ENCODE results near the gene TICAM1.
"Not testable (repeated sequence)": the region's sequence is repeated elsewhere in the genome, so short reads cannot be mapped to it uniquely, and the experiment has no call there.

TICAM1 gene

DNA sequence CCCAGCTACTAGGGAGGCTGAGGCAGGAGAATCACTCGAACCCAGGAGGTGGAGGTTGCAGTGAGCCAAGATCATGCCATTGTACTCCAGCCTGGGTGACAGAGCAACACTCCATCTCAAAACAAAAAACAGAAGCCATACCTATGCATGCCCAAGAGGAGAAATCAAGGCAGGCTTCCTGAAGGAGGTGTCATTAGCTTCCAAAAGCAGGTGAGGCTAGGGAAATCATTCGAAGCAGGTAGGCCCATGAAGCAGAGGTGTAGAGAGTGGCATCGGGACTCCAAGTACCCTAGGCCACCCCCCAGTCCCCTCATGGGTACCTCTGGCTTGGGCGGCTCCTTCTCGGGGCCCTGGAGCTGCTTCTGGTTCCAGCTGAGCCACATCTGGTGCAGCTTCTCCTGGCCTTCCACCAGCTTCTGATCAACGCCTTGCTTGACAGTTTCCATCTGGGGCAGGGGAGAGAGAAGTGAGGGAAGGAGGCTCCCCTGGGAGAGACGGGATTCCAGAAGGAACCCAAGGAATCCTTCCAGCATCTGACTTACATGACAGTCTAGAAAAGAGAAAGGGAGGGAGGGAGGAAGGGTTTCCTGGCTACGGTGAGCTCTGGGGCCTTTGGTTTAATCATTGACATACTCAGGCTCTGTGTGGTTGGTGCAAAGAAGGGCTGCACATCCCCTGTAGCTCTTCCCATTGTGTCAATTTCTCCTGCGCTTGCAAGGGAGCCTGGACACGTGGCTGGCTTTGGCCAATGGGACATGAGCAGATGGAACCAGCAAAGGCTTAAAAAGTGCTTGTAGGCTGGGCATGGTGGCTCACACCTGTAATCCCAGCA is 13.1 kb upstream of the TICAM1 start:
- no peak for DNase-seq

- DNase-seq: no peak
Measured at GRCh38 chr19:4843647-4843965, 12.1 kb upstream of the TICAM1 start.

DNA sequence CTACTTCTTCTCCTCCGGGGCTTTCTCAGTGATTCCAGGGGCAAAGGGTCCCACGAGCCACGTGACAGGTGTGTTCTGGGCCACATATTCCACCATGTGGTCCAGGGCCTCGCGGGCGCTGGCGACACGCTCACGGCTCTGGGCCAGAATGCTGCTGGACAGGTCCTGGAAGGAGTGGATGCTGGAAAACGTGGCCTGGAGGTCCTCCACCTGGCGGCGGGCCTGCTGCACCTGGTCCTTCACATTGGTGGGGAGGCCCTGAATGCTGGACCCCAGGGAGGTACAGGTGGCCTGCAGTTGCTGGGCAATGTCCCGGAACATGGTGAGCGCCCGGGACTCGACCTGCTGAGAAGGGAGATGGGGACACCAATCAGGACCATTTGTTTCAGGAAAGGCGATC is 7.7 kb upstream of the TICAM1 start:
- no peak for DNase-seq

- DNase-seq: no peak
Measured at GRCh38 chr19:4832776-4833175, 1.3 kb upstream of the TICAM1 start.

DNA sequence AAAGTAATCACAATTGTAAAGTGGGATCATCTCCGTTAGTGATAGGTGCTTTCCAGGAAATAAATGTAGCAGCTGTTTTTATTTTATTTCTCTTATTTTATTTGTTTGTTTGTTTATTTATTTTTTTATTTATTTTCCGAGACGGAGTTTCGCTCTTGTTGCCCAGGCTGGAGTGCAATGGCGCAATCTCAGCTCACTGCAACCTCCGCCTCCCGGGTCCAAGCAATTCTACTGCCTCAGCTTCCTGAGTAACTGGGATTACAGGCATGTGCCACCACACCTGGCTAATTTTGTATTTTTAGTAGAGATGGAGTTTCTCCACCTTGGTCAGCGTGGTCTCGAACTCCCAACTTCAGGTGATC is 448 bp upstream of the TICAM1 start:
- not testable (repeated sequence) for DNase-seq

DNA sequence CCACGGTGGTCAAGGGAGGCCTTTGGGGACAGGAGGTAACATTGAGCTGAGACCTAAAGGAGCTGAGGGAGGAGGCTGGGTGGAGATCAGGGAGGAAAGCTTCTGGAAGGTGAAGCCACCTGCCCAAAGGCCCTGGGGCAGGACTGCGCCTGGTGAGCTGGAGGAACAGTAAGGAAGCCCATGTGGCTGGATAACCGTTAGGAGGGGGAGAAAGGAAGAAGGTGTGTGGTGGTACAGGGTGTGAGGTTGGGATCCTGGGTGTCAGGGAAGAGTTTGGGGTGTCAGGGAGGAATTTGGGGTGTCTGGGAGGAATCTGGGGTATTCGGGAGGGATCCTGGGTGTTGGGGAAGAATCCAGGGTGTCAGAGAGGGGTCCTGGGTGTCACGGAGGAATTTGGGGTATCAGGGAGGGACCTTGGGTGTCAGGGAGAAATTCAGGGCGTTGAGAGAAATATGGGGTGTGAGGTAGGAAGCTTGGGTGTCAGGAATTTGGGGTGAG is 695 bp downstream of the TICAM1 start:
- DNase-seq: no peak

DNA sequence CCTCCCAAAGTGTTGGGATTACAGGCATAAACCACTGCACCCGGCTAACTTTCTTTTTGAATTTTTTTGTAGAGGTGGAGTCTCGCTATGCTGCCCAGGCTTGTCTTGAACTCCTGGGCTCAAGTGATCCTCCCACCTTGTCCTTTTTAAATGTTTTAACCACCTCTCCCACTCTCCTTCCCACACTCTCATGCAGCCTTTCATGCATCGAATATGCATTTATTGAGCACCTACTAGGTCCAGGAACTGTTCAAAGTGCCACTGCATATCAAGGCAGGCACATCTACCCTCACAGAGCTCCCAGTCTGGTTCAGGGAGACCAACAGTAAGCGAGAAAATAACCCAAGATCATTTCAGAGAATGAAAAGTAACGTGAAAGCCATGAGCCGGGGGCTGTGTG is 1.2 kb downstream of the TICAM1 start:
- no peak for DNase-seq

DNA sequence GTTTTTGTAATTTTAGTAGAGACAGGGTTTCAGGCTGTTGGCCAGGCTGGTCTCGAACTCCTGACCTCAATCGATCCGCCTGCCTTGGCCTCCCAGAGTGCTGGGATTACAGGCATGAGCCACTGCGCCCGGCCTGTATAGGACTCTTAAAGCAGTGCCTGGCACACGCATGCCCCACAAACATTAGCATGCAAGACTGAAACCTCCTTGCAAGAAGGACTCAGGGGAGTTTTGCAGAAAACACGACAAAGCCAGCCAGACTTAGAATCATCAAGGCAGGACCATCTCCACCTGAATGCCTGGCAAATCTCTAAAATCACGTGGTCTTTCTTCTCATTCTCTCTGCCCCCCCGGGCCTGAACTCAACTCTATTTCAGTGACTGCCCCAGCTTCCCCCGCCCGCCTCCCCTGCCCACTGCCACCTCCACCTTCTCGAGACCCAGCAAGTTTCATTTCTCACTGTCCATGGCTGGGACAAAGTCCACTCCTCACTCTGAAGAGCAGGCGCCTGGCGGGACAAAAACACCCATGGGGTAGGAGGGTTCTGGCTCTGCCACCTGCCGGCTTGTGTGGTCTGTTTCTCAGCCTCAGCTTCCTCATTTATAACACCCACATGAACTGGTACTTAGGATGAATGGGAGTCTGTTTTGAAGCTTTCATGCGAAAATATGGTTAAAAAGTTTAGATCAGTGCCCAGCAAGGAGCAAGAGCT is 2.4 kb downstream of the TICAM1 start:
- no peak for DNase-seq

- DNase-seq: no peak
Measured at GRCh38 chr19:4823577-4823976, 7.9 kb downstream of the TICAM1 start.

GRCh38 chr19:4822354-4822753 is 9.2 kb downstream of the TICAM1 start:
- DNase-seq: not testable (repeated sequence)

GRCh38 chr19:4821265-4821664 is 10.2 kb downstream of the TICAM1 start:
- DNase-seq: no peak

- DNase-seq: no peak
Measured at GRCh38 chr19:4817467-4818277, 13.8 kb downstream of the TICAM1 start.

- DNase-seq: no peak
Measured at GRCh38 chr19:4816950-4817278, 14.6 kb downstream of the TICAM1 start.

GRCh38 chr19:4816202-4816949 is 15.1 kb downstream of the TICAM1 start:
- DNase-seq: no peak

DNA sequence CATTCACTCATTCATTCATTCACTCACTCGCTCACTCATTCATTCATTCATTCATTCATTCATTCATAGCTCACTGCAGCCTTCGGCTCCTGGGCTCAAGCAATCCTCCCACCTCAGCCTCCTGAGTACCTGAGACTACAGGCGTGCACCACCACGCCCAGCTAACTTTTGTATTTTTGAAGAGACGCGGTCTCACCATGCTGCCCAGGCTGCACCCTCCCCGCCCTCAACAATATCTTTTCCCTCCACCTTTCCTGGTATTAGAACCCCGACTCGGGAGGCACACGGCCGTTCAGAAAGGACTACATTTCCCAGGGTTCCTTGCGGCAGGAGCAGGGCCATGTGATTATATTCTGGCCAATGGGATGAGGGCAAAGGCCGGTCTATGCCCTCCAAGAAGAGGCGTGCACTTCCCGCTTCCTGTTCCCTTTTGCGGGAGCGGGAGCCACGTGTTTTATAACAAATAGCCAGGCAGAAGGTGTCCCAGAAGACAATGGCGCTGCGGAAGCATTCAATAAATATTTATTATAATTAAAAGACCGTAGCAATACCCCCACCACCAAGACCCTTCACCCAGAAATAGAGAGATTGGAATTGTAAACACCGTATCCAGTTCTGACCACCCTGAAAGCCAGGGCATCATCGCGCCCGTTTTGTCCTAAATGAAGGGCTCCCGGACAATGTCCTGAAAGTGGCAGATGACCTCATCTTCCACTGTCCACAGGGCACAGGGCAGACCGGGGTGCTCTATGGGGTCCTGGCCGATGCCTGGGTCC is 15.9 kb downstream of the TICAM1 start:
- DNase-seq: peak; percentile 70 to 71

- no peak for DNase-seq
Measured at GRCh38 chr19:4814625-4815425, 16.7 kb downstream of the TICAM1 start.

DNA sequence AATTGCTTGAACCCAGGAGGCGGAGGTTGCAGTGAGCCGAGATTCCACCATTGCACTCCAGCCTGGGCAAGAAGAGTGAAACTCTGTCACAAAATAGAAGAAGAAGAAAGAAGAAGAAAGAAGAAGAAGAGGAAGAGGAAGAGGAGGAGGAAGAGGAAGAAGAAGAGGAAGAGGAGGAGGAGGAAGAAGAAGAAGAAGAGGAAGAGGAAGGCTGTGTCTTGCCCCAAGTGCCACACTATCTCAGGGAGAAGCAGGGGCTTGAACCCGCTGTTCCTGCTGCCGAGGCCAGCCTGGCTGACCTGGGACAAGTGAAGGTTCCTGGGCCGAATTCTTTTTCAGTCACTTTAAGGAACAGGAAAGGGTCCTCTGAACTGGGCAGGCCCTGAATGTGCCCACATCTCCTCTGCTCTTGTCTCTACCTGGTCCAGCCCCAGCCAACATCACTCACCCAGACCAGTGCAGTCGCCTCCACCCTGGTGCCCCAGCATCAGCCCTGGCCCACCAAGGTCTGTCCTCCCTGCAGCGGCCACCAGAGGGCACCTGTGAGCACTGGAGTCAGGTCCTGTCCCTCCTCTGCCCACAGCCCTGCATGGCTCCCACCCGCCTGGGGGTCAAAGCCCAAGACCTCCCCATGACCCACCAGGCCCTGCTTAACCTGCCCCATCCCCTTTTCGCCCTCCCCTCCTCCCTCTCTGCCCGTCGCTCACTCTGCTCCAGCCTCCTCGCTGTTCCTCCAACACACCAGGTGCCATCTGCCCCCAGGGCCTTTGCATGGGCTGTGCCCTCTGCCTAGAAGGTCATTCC is 20.0 kb downstream of the TICAM1 start:
- peak; percentile 96 to 97 for DNase-seq

DNA sequence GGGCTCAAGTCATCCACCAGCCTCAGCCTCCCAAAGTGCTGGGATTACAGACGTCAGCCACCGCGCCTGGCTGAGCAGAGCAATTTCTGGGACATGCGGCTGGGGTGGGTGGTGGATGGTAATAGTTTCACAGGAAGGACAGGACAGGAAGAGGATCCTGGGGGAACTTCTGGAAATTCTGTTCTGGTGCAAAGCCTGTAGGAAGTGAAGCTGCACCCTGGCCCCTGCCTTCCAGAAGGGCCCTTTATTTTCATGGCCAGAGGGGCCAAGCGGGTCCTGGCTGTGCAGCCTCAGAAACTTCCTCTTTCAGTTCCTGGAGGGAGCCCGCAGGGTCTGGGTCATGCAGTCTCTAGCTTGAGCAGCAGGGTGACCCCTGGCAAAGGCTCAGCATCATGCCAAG is 24.3 kb downstream of the TICAM1 start:
- no peak for DNase-seq

DNA sequence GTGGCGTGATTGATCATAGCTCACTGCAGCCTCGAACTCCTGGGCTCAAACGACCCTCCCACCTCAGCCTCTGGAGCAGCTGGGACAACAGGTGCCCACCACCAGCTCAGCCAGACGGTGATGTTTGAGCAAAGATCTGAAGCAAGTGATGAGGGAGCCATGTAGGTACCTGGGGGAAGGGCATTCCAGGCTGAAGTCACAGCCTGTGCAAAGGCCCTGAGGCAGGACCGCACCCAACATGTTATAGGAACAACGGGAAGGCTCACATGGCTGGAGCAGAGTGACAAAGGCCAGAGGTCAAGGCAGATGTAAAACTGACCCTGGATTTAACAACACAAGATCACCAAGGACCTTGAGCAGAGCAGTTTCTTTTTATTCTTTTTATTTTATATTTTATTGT is 25.1 kb downstream of the TICAM1 start:
- no peak for DNase-seq

DNA sequence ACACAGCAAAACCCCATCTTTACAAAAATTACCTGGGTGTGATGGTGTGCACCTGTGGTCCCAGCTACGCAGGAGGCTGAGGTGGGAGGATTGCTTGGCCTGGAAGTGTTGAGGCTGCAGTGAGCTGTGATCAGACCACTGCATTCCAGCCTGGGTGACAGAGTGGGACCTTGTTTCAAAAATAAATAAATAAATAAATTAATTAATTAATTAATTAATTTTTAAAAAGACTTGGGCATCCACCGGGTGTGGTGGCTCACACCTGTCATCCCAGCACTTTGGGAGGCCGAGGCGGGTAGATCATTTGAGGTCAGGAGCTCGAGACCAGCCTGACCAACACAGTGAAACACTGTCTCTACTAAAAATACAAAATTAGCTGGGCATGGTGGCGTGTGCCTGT is 26.4 kb downstream of the TICAM1 start:
- DNase-seq: not testable (repeated sequence)
